Uterine smooth muscle cell (primary cell): ENCODE data around the gene TRAPPC5. TPM values are rescaled to one million over a fixed set of nuclear protein-coding genes. Genes with fewer than 3 reads are reported as not detected.

Experiments
- total RNA-seq: library from RNA; depleted of rRNA; stranded (reverse); fragments of >200 nt; gene quantifications from 2 replicates; pipeline ENCODE4 v1.2.3, GENCODE V29; 2014

The TRAPPC5 gene
- 74.4 and 78.4 TPM in 2 replicates for total RNA-seq

GRCh38 chr19:7680606-7681339, at the start of gene TRAPPC5:
Gene TRAPPC5 (plus strand): TSS chr19:7680833. CDS start chr19:7682254, 1,421 bp downstream.

GRCh38 chr19:7633698-7634097, 46.9 kb upstream of the TRAPPC5 start, which contains the start of gene PCP2:
Gene PCP2 (minus strand): TSS chr19:7633719. CDS start chr19:7633457, 262 bp downstream.

GRCh38 chr19:7636691-7637373, 43.8 kb upstream of the TRAPPC5 start, which contains the start of gene STXBP2:
Gene STXBP2 (plus strand): TSS chr19:7637110. CDS start chr19:7637150, 40 bp downstream.

GRCh38 chr19:7668842-7669241, 11.8 kb upstream of the TRAPPC5 start, which contains the start of gene RETN:
Gene RETN (plus strand): TSS chr19:7669049. CDS start chr19:7669327, 278 bp downstream.

GRCh38 chr19:7676854-7677253, 3.8 kb upstream of the TRAPPC5 start, which contains the start of gene MCEMP1:
Gene MCEMP1 (plus strand): TSS chr19:7677090. CDS start chr19:7677121, 31 bp downstream.

GRCh38 chr19:7701654-7702457, 21.2 kb downstream of the TRAPPC5 start, which contains the start of gene FCER2:
Gene FCER2 (minus strand): TSS chr19:7702131. CDS start chr19:7699760, 2,371 bp downstream.

GRCh38 chr19:7732045-7732444, 51.4 kb downstream of the TRAPPC5 start, which contains the start of gene CLEC4G:
Gene CLEC4G (minus strand): TSS chr19:7732110. CDS start chr19:7732102, 8 bp downstream.

Other genes with a start within 250 kb of the TRAPPC5 start
- 3.2 and 4.1 TPM in 2 replicates for gene PEX11G, start 191.8 kb upstream of the TRAPPC5 start, total RNA-seq
- gene ZNF358, start 164.7 kb upstream of the TRAPPC5 start, total RNA-seq: 8.2 and 16.5 TPM in 2 replicates
- 4.5 and 4.6 TPM in 2 replicates for gene MCOLN1, start 158.2 kb upstream of the TRAPPC5 start, total RNA-seq
- 60.2 and 96.3 TPM in 2 replicates for gene PNPLA6, start 145.1 kb upstream of the TRAPPC5 start, total RNA-seq
- not detected in 2 replicates for gene CAMSAP3, start 85.0 kb upstream of the TRAPPC5 start, total RNA-seq
- 28.6 and 34.5 TPM in 2 replicates for gene XAB2, start 51.3 kb upstream of the TRAPPC5 start, total RNA-seq
- 13.2 and 17.1 TPM in 2 replicates for gene PET100, start 51.0 kb upstream of the TRAPPC5 start, total RNA-seq
- gene PCP2, start 47.1 kb upstream of the TRAPPC5 start, total RNA-seq: not detected in 2 replicates
- gene STXBP2, start 43.7 kb upstream of the TRAPPC5 start, total RNA-seq: 6.2 and 8.4 TPM in 2 replicates
- not detected in 2 replicates for gene RETN, start 11.8 kb upstream of the TRAPPC5 start, total RNA-seq
- gene MCEMP1, start 3.7 kb upstream of the TRAPPC5 start, total RNA-seq: not detected in 2 replicates
- gene FCER2, start 21.3 kb downstream of the TRAPPC5 start, total RNA-seq: not detected in 2 replicates
- not detected in 2 replicates for gene CLEC4G, start 51.3 kb downstream of the TRAPPC5 start, total RNA-seq
- not detected in 2 replicates for gene CD209, start 66.7 kb downstream of the TRAPPC5 start, total RNA-seq
- not detected in 2 replicates for gene CLEC4M, start 82.4 kb downstream of the TRAPPC5 start, total RNA-seq
- 12.3 and 23.0 TPM in 2 replicates for gene EVI5L, start 149.4 kb downstream of the TRAPPC5 start, total RNA-seq
- not detected in 2 replicates for gene PRR36, start 193.6 kb downstream of the TRAPPC5 start, total RNA-seq
- gene LRRC8E, start 207.7 kb downstream of the TRAPPC5 start, total RNA-seq: 9.2 and 10.7 TPM in 2 replicates
- gene MAP2K7, start 223.0 kb downstream of the TRAPPC5 start, total RNA-seq: 10.0 and 13.4 TPM in 2 replicates
- gene TGFBR3L, start 234.0 kb downstream of the TRAPPC5 start, total RNA-seq: 0.89 and 1.00 TPM in 2 replicates
- gene SNAPC2, start 239.5 kb downstream of the TRAPPC5 start, total RNA-seq: 25.8 and 35.0 TPM in 2 replicates
- 1.1 and 2.6 TPM in 2 replicates for gene CTXN1, start 245.3 kb downstream of the TRAPPC5 start, total RNA-seq